GM19099 (cell line): ENCODE results near the gene C1orf116.

Source experiments
- POLR2A ChIP-seq: IDR thresholded peaks from 3 replicates; pipeline ENCODE4 v1.6.1; 2011; ENCODE audit warnings: low read depth; ENCODE audit not compliant: insufficient read length; ENCODE audit errors: extremely low read depth

Gene C1orf116

GRCh38 chr1:207032528-207033017, at the start of gene C1orf116:
Gene C1orf116 (minus strand): TSS chr1:207032756. CDS start chr1:207027598, 5,158 bp downstream.
- TF ChIP-seq POLR2A = no peak

- TF ChIP-seq POLR2A = no peak
Measured at GRCh38 chr1:207081806-207082205, 49.2 kb upstream of the C1orf116 start.

GRCh38 chr1:207081088-207081487, 48.5 kb upstream of the C1orf116 start:
- no peak for TF ChIP-seq POLR2A

- no peak for TF ChIP-seq POLR2A
Measured at GRCh38 chr1:207079706-207080241, 47.2 kb upstream of the C1orf116 start.

GRCh38 chr1:207078578-207079132, 46.1 kb upstream of the C1orf116 start:
- TF ChIP-seq POLR2A = no peak

- TF ChIP-seq POLR2A = no peak
Measured at GRCh38 chr1:207077470-207078377, 45.2 kb upstream of the C1orf116 start.

- TF ChIP-seq POLR2A = no peak
Measured at GRCh38 chr1:207077012-207077411, 44.5 kb upstream of the C1orf116 start.

GRCh38 chr1:207076181-207076955, 43.8 kb upstream of the C1orf116 start:
- TF ChIP-seq POLR2A = no peak

GRCh38 chr1:207073906-207074820, 41.6 kb upstream of the C1orf116 start:
- no peak for TF ChIP-seq POLR2A

- TF ChIP-seq POLR2A = no peak
Measured at GRCh38 chr1:207072233-207072632, 39.7 kb upstream of the C1orf116 start.

GRCh38 chr1:207071426-207071825, 38.9 kb upstream of the C1orf116 start:
- TF ChIP-seq POLR2A = no peak

- no peak for TF ChIP-seq POLR2A
Measured at GRCh38 chr1:207070811-207071210, 38.3 kb upstream of the C1orf116 start.

- TF ChIP-seq POLR2A = no peak
Measured at GRCh38 chr1:207069858-207070506, 37.4 kb upstream of the C1orf116 start.
